GM18909 (cell line): ENCODE results near the gene TNNI3K.

Experiments used
- ATAC-seq: cut with Tn5 transposase; IDR thresholded peaks from one replicate; pipeline ENCODE4 v1.9.1; 2021; ENCODE audit warnings: mild to moderate bottlenecking; ENCODE audit not compliant: unreplicated experiment, poor library complexity

TNNI3K gene

GRCh38 chr1:74480068-74480467, 244.9 kb downstream of the TNNI3K start:
- ATAC-seq: no peak

DNA sequence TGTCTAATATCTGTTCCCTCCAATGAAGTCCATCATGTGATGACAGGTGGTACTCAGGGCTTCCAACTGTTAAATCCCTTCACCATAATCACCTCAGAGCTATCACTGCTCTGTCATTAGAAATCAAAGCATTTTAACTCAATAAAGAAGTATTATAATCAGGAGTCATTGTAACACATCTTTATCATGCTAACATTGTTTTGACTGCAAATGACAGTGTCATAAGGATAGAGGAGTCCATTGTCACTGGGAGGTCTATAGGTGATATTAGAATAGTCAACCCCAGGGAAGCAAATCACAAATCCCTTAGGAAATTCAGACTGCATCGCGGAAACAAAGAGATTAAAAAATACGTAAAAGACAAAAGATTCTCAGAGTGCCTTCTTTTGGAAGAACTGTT, 246.4 kb downstream of the TNNI3K start:
- ATAC-seq: no peak

- ATAC-seq: no peak
Observed at GRCh38 chr1:74485622-74486021, 250.4 kb downstream of the TNNI3K start.

DNA sequence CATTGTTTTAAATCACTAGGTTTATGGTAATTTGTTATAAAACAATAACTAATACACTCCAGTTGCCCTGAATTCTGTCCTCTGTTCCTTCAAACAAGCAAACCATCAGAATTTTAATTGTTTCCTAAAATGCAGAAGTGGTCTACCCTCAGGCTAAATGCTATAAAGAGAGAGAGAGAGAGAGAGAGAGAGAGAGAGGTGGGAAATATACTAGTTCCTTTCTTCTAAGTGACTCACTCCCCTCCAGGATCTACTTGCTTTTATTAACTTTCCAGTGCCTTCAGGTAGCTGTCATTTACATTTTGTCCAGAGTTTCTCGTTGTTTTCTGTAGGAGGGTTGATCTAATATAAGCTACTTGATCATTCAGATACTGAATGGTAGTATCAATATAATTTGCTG, 250.8 kb downstream of the TNNI3K start:
- no peak for ATAC-seq

DNA sequence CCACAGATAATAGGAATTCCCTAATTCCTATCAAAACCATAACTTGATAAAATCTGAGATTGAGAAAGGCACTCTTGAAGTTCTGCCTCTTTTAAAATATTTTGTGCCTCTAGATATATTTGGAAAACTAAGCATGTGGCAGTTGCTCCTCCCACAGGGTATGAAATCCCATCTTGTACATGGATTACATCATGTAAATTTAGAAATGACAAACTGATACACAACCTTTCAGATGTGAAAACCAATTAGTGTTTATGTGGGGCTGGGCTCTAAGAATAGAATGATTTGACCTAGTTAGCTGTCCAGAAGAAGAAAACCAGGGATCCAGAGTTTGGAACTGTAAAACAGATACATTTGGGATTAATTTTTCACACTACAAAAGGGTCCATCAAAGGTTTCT, 261.5 kb downstream of the TNNI3K start:
- ATAC-seq: no peak

GRCh38 chr1:74498901-74499300, 263.7 kb downstream of the TNNI3K start:
- ATAC-seq: no peak

DNA sequence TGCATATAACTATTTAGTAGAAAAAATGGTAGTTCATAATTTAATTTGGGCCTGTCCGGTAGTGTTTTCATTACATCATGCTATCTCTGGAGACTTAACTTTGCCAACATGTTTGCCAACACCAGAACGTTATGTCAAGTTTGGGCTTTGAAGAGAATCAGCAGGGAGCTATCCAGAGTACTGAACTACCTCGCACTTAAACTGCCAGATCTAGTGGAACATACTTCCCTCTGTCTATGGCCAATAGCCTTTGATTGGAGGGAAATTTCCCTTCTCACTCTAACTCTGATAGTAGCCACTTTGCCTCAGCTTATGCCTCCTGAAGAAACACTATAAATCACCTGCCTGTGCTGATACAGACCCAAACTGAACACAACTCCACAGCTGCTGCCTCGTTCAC, 267.2 kb downstream of the TNNI3K start:
- peak; percentile 36 for ATAC-seq

DNA sequence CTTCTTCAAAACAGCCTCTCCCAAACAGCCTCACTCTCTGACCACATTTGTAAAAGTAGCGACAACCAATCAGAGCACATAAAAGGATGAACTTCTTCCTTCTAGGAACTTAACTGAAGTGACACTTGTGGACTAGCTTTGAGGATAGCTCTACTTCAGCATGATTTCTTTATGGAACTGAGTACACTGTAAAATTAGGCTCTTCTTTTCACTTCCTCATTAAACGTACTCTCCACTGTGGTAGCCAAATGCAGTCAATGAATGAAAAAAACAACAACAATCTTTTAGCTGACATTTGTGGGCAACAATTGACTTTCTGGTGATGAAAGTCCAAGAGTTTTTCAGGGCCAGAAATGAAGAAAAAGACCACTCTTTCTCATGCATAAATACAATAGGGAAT, 267.7 kb downstream of the TNNI3K start:
- peak; percentile 38 for ATAC-seq

DNA sequence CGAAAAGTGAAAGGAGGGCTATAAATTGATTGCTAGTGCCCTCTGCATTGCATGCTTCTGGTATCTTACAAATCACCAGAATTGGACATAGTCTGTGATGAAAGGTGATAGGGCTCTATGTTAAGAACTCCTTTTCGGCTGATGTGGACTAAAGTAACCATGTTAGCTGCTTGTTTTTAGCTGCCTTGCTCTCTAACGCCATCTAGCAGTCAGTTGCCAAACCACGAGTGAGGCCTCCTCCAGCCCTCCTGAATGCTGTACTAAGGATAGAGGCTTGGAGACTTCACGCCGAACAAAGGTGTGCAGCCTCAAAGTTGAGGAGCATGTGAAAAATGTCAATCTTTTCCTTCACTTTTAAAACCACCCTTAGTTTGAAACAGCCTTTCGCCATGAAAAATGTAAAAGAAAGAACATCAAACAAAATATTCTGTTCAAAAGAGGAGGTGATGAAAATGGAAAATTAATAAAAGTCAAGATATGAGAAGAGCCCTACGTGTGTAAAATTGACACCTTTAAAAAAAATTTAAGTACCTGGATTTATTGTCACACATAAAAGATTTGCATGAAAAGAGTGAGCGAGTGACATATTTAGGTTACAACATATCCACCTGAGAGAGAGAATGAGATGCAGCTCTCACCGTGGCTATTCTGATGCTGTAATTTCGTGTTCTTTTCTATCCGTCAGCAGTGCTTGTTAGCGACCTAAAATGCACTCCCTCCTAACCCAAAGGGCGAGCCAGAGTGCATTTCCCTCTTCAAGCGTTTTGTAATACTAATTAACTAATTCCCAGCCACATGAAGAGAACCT, 269.1 kb downstream of the TNNI3K start:
- peak; percentile 89 for ATAC-seq

DNA sequence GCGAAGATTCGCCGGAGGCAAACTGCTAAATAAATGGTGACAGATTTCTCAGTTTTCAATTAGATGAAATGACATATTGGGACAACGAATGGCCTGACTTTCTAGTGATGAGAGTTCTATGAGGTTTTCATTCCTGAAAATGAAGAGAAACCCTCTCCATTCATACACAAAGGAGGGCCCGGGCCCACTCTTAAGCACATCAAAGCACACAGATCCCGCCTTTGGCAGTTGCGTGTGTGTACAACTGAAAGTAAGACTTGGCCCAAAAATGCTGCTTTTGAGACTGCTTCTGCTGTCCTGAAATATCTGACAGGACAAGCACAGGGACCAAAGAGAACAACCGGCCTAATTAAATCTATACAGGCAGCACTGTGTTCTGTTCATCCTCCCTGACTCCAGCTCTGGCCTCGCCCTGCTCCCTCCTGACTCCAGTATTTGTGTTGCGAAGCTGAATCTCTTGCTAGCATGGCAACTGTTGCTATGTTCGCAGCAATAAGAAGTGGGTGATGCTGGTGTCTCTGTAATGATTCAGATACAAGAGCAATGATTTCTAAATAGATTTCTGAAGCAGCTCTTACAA, 269.8 kb downstream of the TNNI3K start:
- ATAC-seq: no peak

DNA sequence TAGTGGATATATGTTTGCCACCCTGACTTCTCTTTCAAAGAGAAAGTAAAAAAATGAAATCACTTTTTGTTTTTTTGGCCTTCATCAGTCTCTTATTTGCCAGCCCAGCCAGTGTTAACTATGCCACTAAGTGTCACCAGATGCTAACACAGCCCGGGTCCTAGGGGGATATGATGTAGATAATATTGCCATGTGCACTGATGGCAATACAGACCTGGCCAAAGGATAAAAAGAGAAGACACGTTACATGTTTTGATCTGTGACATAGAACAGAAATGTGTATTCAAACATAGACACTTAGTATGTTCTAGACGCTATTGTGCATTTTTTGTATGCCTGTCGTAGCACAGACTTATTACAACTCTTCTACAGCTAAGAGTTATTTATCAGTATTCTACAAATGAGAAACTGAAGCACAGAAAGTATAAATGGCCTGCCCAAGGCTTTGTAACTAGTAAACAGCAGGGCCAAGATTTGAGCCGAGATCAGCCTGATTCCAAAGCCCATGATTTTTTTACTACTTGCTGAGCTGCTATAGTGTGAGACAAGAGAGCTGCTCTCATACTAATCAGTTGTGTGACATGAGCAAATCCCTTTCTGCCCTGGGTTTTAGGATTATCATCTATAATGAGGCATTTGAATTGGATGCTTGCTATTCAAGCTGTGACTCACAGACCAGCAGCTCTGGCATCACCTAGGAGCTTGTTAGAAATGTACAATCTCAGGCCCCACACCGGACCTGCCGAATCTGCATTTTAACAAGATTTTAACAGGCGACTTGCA, 270.9 kb downstream of the TNNI3K start:
- no peak for ATAC-seq

DNA sequence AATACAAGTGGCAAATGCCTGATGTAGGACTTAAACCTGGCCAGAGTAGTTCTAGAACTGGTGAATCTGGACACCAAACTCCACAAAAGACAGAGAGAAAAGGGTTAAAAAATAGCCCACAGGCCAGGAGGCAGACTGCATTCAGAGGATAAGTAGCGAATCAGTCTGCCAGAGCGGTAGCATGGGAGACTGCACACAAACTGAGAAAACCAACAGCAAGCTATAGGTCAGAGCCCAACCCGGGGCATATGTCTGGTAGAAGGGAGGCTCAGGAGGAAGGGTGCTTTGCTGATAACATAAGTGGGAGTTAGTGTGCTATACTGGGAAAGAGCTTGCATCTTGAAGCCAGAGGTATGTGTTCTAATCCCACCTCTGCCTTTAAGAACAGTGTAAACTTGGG, 273.3 kb downstream of the TNNI3K start:
- no peak for ATAC-seq

- no peak for ATAC-seq
Observed at GRCh38 chr1:74512170-74512915, 277.2 kb downstream of the TNNI3K start, which contains the start of gene LRRC53. LRRC53 (minus strand) TSS chr1:74512611; CDS start chr1:74483349, 29,262 bp downstream.

GRCh38 chr1:74513411-74514300, 278.5 kb downstream of the TNNI3K start:
- ATAC-seq: no peak

- ATAC-seq: peak; percentile 87
Observed at GRCh38 chr1:74517599-74518051, 282.4 kb downstream of the TNNI3K start.

GRCh38 chr1:74522148-74522547, 287.0 kb downstream of the TNNI3K start:
- no peak for ATAC-seq

DNA sequence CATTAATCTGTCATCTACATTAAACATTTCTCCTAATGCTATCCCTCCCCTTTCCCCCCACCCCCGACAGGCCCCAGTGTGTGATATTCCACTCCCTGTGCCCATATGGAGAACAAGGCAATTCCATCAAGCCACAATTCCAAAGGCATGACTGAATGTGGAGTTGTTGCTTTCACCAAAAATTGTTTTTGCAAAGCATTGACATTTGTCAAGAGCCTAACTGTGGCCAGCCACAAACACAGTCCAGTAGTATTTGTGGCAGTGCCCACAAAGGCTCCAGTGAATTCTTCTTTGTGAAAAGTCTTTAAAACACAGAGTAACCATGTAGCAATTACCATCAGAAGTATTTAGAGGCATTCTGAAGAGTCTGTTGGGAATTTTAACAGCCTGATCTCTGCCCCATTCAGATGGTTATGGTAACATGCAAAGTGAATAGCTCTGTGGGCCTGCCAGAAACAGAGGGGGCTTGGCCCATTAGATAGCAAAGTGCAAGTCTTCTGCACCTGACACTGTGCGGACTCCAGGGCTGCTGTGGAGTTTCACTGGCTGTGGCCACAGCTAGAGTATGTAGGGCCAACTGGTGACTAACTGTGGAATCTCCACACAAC, 288.8 kb downstream of the TNNI3K start:
- no peak for ATAC-seq

GRCh38 chr1:74526708-74527107, 291.5 kb downstream of the TNNI3K start:
- ATAC-seq: no peak

DNA sequence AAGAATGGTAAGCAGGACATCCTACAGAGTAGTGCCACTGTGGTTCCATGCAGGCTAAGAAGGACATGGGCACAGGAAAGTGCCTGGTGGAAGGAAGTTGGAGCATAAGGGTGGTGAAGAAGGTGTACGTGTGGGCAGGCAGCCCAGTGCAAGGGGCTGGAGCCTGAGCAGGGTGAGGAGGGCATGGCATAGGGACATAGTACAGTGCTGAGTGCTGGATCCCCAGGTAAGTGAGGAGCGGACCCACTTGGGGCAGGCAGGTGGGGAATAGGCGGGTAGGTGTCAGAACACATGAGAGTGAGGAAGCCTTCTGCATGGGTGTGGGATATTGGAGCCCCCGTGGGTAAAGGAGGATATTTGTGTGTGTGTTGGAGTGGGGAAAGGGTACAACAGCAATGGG, 292.9 kb downstream of the TNNI3K start:
- ATAC-seq: no peak
